GM23248 (cell line): ENCODE data around the gene ARAP1.

Experiments
- EZH2 ChIP-seq: fragments of 200-600 bp; sonication (generic); IDR thresholded peaks from 2 replicates; pipeline ENCODE4 v1.6.1; 2018; ENCODE audit warnings: antibody characterized with exemption, mild to moderate bottlenecking; ENCODE audit not compliant: insufficient read depth, poor library complexity, severe bottlenecking
- EZH2phosphoT487 ChIP-seq: fragments of 200-600 bp; sonication (generic); IDR thresholded peaks from 2 replicates; pipeline ENCODE4 v1.6.1; 2018; ENCODE audit warnings: antibody characterized with exemption, moderate library complexity, mild to moderate bottlenecking, low read depth; ENCODE audit not compliant: insufficient read depth

DNA sequence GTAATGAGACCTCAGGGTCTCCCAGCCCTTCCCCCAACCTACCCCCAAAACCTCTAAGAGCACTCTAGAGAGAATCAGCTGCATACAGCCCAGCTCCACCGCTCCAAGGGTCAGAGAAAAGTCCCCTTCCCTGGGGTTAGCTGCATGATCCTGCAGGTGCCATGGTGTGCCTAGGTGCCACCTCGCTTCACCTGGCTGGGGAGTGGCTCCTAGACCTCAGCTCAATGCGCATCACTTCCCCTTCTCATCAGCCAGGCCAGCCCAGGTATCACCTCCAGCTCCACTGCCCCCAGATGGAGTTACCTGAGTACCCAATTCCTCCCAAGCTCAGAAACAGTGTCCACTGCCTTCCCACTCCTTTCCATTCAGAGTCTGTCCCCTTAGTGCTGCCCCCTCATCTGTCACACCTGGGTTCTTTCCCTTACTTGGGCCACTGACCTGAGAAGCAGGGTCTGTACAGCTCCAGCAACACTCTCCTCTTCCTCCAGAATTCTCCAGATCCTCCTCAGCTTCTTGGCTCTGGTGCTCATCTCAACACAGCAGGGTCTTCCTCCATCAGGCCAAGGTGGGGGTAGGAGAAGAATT is 40.3 kb upstream of the ARAP1 start:
- no peak for TF ChIP-seq EZH2
- TF ChIP-seq EZH2phosphoT487 = no peak
